Uterus (tissue), 2 donors: ENCODE data around the gene MAPK10.

Experiments used
- CTCF ChIP-seq, 4 experiments: fragments of 200-600 bp in 2 of 4; fragments of 450-650 bp in 2 of 4; sonication (generic) in 2 of 4; IDR thresholded peaks; one replicate each; pipeline ENCODE4 v1.5.1; 2016 to 2019; ENCODE audit warnings: antibody characterized with exemption in 4 of 4, mild to moderate bottlenecking in 2 of 4, moderate library complexity in 1 of 4
- POLR2A ChIP-seq, 2 donors: fragments of 450-650 bp; IDR thresholded peaks; one replicate each; pipeline ENCODE4 v1.6.1; 2016; ENCODE audit warnings: antibody characterized with exemption in 2 of 2, mild to moderate bottlenecking in 1 of 2, moderate library complexity in 1 of 2

- TF ChIP-seq CTCF (IDR thresholded peaks at IDR 0.05) (no peak), POLR2A (IDR thresholded peaks at IDR 0.05) (no peak)
Observed at GRCh38 chr4:85986266-85986665, 373.6 kb downstream of the MAPK10 start.
